Measurements from ENCODE around the gene SPATA22. TPM values are rescaled to one million over a fixed set of nuclear protein-coding genes. Genes with fewer than 3 reads are reported as not detected.

SPATA22 gene
- total RNA-seq = 0.65 TPM in 1 of 2 replicates, not detected in the other

GRCh38 chr17:3471599-3471998 lies at the start of gene SPATA22:
TSS of gene SPATA22 (minus strand) at chr17:3471819. CDS start at chr17:3469325, 2,494 bp downstream.

GRCh38 chr17:3475812-3476610 lies 4.4 kb upstream of the SPATA22 start, which contains the start of gene ASPA:
TSS of gene ASPA (plus strand) at chr17:3475997. CDS start at chr17:3476160, 163 bp downstream.

GRCh38 chr17:3433741-3434140 lies 37.9 kb downstream of the SPATA22 start, which contains the start of gene OR1E2:
TSS of gene OR1E2 (minus strand) at chr17:3433841. CDS start at chr17:3433841, 0 bp downstream.

DNA sequence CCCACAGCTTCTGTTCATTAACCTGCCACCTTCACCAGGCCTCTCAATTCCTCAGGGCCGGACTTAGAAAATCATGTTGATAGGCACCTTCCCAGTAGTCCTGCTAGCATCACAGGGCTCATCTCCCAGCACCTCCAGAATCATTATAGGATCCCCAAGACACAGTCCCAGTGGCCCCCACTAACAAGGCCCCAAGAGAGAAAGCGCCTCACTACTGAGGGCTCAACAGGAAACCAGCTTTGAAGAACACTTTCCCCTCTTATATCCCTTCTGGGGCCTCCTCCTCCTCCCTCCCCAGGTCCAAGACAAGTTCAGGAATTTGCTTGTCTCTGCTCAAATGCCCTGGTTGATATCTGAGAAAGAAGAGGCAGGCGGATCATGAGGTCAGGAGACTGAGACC lies 60.5 kb downstream of the SPATA22 start, which contains the start of gene OR3A3:
Gene OR3A3, plus strand, starts transcription at position 301 of the 400 bp plus-strand sequence.

GRCh38 chr17:3398310-3398709 lies 73.3 kb downstream of the SPATA22 start, which contains the start of gene OR1E1:
TSS of gene OR1E1 (minus strand) at chr17:3398410. CDS start at chr17:3398410, 0 bp downstream.

Other genes with a start within 250 kb of the SPATA22 start
- gene OR3A1, start 173.5 kb downstream of the SPATA22 start, total RNA-seq = not detected in 2 replicates
- not detected in 2 replicates for gene OR3A2, start 85.5 kb downstream of the SPATA22 start, total RNA-seq
- gene OR1E1, start 73.4 kb downstream of the SPATA22 start, total RNA-seq = not detected in 2 replicates
- gene OR3A3, start 60.4 kb downstream of the SPATA22 start, total RNA-seq = not detected in 2 replicates
- 0.33 TPM in 1 of 2 replicates, not detected in the other for gene OR1E2, start 38.0 kb downstream of the SPATA22 start, total RNA-seq
- not detected in 2 replicates for gene ASPA, start 4.2 kb upstream of the SPATA22 start, total RNA-seq
- not detected in 2 replicates for gene TRPV3, start 86.0 kb upstream of the SPATA22 start, total RNA-seq
- gene TRPV1, start 137.6 kb upstream of the SPATA22 start, total RNA-seq = 0.65 and 1.1 TPM in 2 replicates
- gene SHPK, start 164.4 kb upstream of the SPATA22 start, total RNA-seq = 15.7 and 19.0 TPM in 2 replicates
- gene CTNS, start 164.9 kb upstream of the SPATA22 start, total RNA-seq = 20.1 and 21.6 TPM in 2 replicates
- gene TAX1BP3, start 196.8 kb upstream of the SPATA22 start, total RNA-seq = 277 and 310 TPM in 2 replicates
- 24.9 and 32.3 TPM in 2 replicates for gene EMC6, start 197.0 kb upstream of the SPATA22 start, total RNA-seq
- 0.33 and 0.38 TPM in 2 replicates for gene P2RX5, start 224.3 kb upstream of the SPATA22 start, total RNA-seq